Parathyroid adenoma (tissue), 2 donors: ENCODE measurements around the gene CAB39.
A peak's percentile ranks its signal among the peaks of the same experiment; 100 is the strongest.

ENCODE experiments used
- H2AFZ ChIP-seq: fragments of 300-600 bp; sonication (generic); one replicate; pipeline ENCODE4 v1.7.0; 2017; ENCODE audit warnings: antibody characterized with exemption, mild to moderate bottlenecking
- H3K27ac ChIP-seq: fragments of 300-600 bp; sonication (generic); one replicate; pipeline ENCODE4 v1.7.0; 2017
- H3K27me3 ChIP-seq: fragments of 300-600 bp; sonication (generic); one replicate; pipeline ENCODE4 v1.7.0; 2017; ENCODE audit warnings: low read length; ENCODE audit not compliant: control insufficient read depth, insufficient read depth
- H3K36me3 ChIP-seq: fragments of 300-600 bp; sonication (generic); one replicate; pipeline ENCODE4 v1.7.0; 2017; ENCODE audit warnings: low read length; ENCODE audit not compliant: control insufficient read depth, insufficient read depth
- H3K4me1 ChIP-seq: fragments of 300-600 bp; sonication (generic); one replicate; pipeline ENCODE4 v1.7.0; 2017; ENCODE audit warnings: control low read depth
- H3K4me2 ChIP-seq: fragments of 300-600 bp; sonication (generic); one replicate; pipeline ENCODE4 v1.7.0; 2017; ENCODE audit warnings: low read length
- H3K4me3 ChIP-seq: fragments of 300-600 bp; sonication (generic); one replicate; pipeline ENCODE4 v1.7.0; 2017; ENCODE audit warnings: low read depth, low read length
- H3K79me2 ChIP-seq: fragments of 300-600 bp; sonication (generic); one replicate; pipeline ENCODE4 v1.7.0; 2017; ENCODE audit warnings: control low read depth
- H3K9ac ChIP-seq: fragments of 300-600 bp; sonication (generic); one replicate; pipeline ENCODE4 v1.7.0; 2017; ENCODE audit warnings: mild to moderate bottlenecking
- H3K9me3 ChIP-seq: fragments of 300-600 bp; sonication (generic); one replicate; pipeline ENCODE4 v1.7.0; 2017; ENCODE audit warnings: low read length; ENCODE audit not compliant: control insufficient read depth
- TF ChIP-seq, protein P1 (sequence below): fragments of 300-600 bp; sonication (generic); IDR thresholded peaks from one replicate; pipeline ENCODE4 v1.7.0; 2017; ENCODE audit warnings: antibody characterized with exemption, mild to moderate bottlenecking
- donor health status: primary hyperparathyroidism.

The CAB39 gene

GRCh38 chr2:230666446-230666845 is 46.2 kb upstream of the CAB39 start:
- Histone ChIP-seq H3K9me3 (no peaks in the 10 kb centered on the region), H3K4me3 (no peak overlapping the region), H3K79me2 (no peaks in the 10 kb centered on the region), H3K4me2 (no peak overlapping the region), H2AFZ (no peak overlapping the region), H3K4me1 (peaks cover 14% of the 10 kb centered on the region), H3K36me3 (no peaks in the 10 kb centered on the region), H3K9ac (no peak overlapping the region), H3K27me3 (no peaks in the 10 kb centered on the region), H3K27ac (no peak overlapping the region)
- TF ChIP-seq, protein P1, sequence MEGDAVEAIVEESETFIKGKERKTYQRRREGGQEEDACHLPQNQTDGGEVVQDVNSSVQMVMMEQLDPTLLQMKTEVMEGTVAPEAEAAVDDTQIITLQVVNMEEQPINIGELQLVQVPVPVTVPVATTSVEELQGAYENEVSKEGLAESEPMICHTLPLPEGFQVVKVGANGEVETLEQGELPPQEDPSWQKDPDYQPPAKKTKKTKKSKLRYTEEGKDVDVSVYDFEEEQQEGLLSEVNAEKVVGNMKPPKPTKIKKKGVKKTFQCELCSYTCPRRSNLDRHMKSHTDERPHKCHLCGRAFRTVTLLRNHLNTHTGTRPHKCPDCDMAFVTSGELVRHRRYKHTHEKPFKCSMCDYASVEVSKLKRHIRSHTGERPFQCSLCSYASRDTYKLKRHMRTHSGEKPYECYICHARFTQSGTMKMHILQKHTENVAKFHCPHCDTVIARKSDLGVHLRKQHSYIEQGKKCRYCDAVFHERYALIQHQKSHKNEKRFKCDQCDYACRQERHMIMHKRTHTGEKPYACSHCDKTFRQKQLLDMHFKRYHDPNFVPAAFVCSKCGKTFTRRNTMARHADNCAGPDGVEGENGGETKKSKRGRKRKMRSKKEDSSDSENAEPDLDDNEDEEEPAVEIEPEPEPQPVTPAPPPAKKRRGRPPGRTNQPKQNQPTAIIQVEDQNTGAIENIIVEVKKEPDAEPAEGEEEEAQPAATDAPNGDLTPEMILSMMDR: no peak

- no peak overlapping the region for H3K4me2 ChIP-seq
- H3K79me2 ChIP-seq: no peaks in the 10 kb centered on the region
- H3K9me3 ChIP-seq: no peaks in the 10 kb centered on the region
- H3K27ac ChIP-seq: no peak overlapping the region
- H3K27me3 ChIP-seq: no peaks in the 10 kb centered on the region
- H3K4me1 ChIP-seq: peaks cover 14% of the 10 kb centered on the region
- H3K36me3 ChIP-seq: no peaks in the 10 kb centered on the region
- no peak overlapping the region for H3K4me3 ChIP-seq
- no peak overlapping the region for H3K9ac ChIP-seq
- H2AFZ ChIP-seq: no peak overlapping the region
- TF ChIP-seq, protein P1: no peak
These were observed 45.5 kb upstream of the CAB39 start for GRCh38 chr2:230666885-230667712.

DNA sequence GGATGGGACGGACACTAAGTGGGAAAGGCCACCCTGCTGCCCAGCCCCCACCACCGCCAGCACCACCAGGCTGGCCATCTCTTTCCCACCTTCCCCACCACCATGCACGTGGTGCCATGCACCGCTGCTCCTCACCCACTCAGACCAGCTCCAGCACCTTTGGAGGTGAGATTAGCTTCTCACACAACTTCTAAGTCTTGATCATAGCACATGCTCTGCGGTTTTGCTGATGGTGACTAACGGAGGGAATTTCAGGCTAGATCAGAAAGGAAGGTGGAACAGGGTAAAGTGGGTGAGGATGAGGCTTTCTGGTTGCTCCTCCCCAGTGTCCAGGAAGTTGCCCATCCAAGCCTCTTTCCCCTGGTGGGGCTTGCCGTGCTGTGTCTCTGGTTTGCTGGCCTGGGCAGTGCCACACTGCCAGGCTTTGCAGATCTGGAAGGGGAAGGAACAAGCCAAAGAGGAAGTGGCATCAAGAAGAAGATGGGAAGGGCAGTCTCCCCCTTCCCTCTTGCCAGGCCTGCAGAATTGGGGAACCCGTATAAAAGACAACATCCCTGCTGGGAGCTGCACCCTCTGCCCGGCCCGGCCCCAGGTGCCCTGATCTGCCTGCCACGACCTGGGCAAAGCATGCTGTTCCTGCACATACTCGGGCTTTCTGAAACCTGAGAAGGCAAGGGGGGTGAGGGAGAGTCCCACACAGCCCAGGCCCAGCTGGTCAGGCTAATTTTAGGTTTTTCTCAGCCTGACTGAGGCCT is 44.3 kb upstream of the CAB39 start:
- no peak overlapping the region for H3K4me2 ChIP-seq
- H3K36me3 ChIP-seq: no peaks in the 10 kb centered on the region
- no peaks in the 10 kb centered on the region for H3K27me3 ChIP-seq
- peak overlapping the region; percentile 69 for H3K27ac ChIP-seq
- TF ChIP-seq, protein P1: no peak
- peaks cover 14% of the 10 kb centered on the region for H3K4me1 ChIP-seq
- H3K9ac ChIP-seq: no peak overlapping the region
- H3K79me2 ChIP-seq: no peaks in the 10 kb centered on the region
- H3K4me3 ChIP-seq: no peak overlapping the region
- H3K9me3 ChIP-seq: no peaks in the 10 kb centered on the region
- peak overlapping the region; percentile 78 for H2AFZ ChIP-seq

- Histone ChIP-seq H3K9me3 (no peaks in the 10 kb centered on the region), H3K9ac (no peak overlapping the region), H3K36me3 (no peaks in the 10 kb centered on the region), H3K4me3 (no peak overlapping the region), H3K4me2 (no peak overlapping the region), H3K27me3 (no peaks in the 10 kb centered on the region), H2AFZ (peak overlapping the region; percentile 78), H3K27ac (peak overlapping the region; percentile 69), H3K79me2 (no peaks in the 10 kb centered on the region), H3K4me1 (peaks cover 14% of the 10 kb centered on the region)
- TF ChIP-seq, protein P1: no peak
These were observed 43.7 kb upstream of the CAB39 start for GRCh38 chr2:230668939-230669303.
